ENCODE measurements around the gene FBXL19.

Gene FBXL19

GRCh38 chr16:30946671-30947540 is 23.5 kb downstream of the FBXL19 start:
- DNase-seq, result no peak

GRCh38 chr16:30947541-30947858 is 24.1 kb downstream of the FBXL19 start:
- no peak for DNase-seq

- DNase-seq, result peak; percentile 90
Measured at GRCh38 chr16:30947859-30948666, 24.7 kb downstream of the FBXL19 start.

GRCh38 chr16:30948667-30949649 is 25.6 kb downstream of the FBXL19 start, which contains the start of gene ORAI3:
ORAI3 (plus strand) TSS chr16:30949068; CDS start chr16:30949290, 222 bp downstream.
- peak; percentile 88 for DNase-seq

GRCh38 chr16:30949650-30950515 is 26.5 kb downstream of the FBXL19 start:
- no peak for DNase-seq

GRCh38 chr16:30950516-30951065 is 27.2 kb downstream of the FBXL19 start:
- no peak for DNase-seq

GRCh38 chr16:30951193-30951592 is 27.8 kb downstream of the FBXL19 start:
- DNase-seq, result no peak

GRCh38 chr16:30951750-30952149 is 28.4 kb downstream of the FBXL19 start:
- DNase-seq, result no peak

GRCh38 chr16:30953111-30953510 is 29.7 kb downstream of the FBXL19 start:
- no peak for DNase-seq

- peak; percentile 66 for DNase-seq
Measured at GRCh38 chr16:30953511-30954124, 30.2 kb downstream of the FBXL19 start.

- no peak for DNase-seq
Measured at GRCh38 chr16:30954993-30955392, 31.6 kb downstream of the FBXL19 start.

- no peak for DNase-seq
Measured at GRCh38 chr16:30956601-30957455, 33.5 kb downstream of the FBXL19 start.

GRCh38 chr16:30957456-30958174 is 34.2 kb downstream of the FBXL19 start, which contains the start of gene SETD1A:
SETD1A (plus strand) TSS chr16:30957754; CDS start chr16:30958732, 978 bp downstream.
- peak; percentile 100 for DNase-seq

- no peak for DNase-seq
Measured at GRCh38 chr16:30958175-30959079, 35.1 kb downstream of the FBXL19 start.

GRCh38 chr16:30961384-30961783 is 38.0 kb downstream of the FBXL19 start:
- no peak for DNase-seq

- DNase-seq, result no peak
Measured at GRCh38 chr16:30963925-30964511, 40.6 kb downstream of the FBXL19 start.

Data from right kidney (tissue), 1 donor.